Measurements from ENCODE around the gene CD69. TPM values are rescaled to one million over a fixed set of nuclear protein-coding genes. Genes with fewer than 3 reads are reported as not detected.

CD69 gene
- total RNA-seq, 2 donors from 2014 or later = 126 to 158 TPM

- DNase-seq = no peak
- peaks cover 62% of the 10 kb centered on the region for H3K4me1 Mint-ChIP-seq (ENCODE audit: low read depth)
- H3K27ac Mint-ChIP-seq = no peak overlapping the region
- no peaks in the 10 kb centered on the region for H3K27me3 Mint-ChIP-seq (ENCODE audit: low read depth)
- H3K36me3 Mint-ChIP-seq (ENCODE audit: insufficient read depth in 2 of 2) = peaks cover 20 to 21% of the 10 kb centered on the region in 2 donors
- no peak for ATAC-seq (replicated peaks in 1 of 2)
- peaks cover 0 to 5% of the 10 kb centered on the region in 2 donors for H3K9me3 Mint-ChIP-seq
- peak overlapping the region; percentile 5 to 41 for H3K4me3 Mint-ChIP-seq
Measured at GRCh38 chr12:9763025-9763424, 2.3 kb upstream of the CD69 start.

GRCh38 chr12:9762369-9762768 is 1.7 kb upstream of the CD69 start:
- peak overlapping the region; percentile 90 to 100 for H3K4me3 Mint-ChIP-seq
- H3K9me3 Mint-ChIP-seq = peaks cover 0 to 5% of the 10 kb centered on the region in 2 donors
- no peaks in the 10 kb centered on the region for H3K27me3 Mint-ChIP-seq (ENCODE audit: low read depth)
- H3K36me3 Mint-ChIP-seq (ENCODE audit: insufficient read depth in 2 of 2) = peaks cover 24 to 27% of the 10 kb centered on the region in 2 donors
- H3K27ac Mint-ChIP-seq = peak overlapping the region; percentile 100
- peaks cover 56% of the 10 kb centered on the region for H3K4me1 Mint-ChIP-seq (ENCODE audit: low read depth)
- ATAC-seq (replicated peaks in 1 of 2) (no peak), DNase-seq (no peak)

- peak; percentile 12 to 20 for ATAC-seq (replicated peaks in 1 of 2)
- DNase-seq = no peak
- Mint-ChIP-seq H3K27ac (peak overlapping the region; percentile 100), H3K4me3 (peak overlapping the region; percentile 90 to 100), H3K27me3 (ENCODE audit: low read depth) (no peaks in the 10 kb centered on the region), H3K4me1 (ENCODE audit: low read depth) (peaks cover 54% of the 10 kb centered on the region), H3K9me3 (peaks cover 0 to 5% of the 10 kb centered on the region in 2 donors), H3K36me3 (ENCODE audit: insufficient read depth in 2 of 2) (peaks cover 29 to 36% of the 10 kb centered on the region in 2 donors)
Measured at GRCh38 chr12:9761419-9761781, 699 bp upstream of the CD69 start.

GRCh38 chr12:9760120-9760519 is 581 bp downstream of the CD69 start:
- Mint-ChIP-seq H3K9me3 (peaks cover 0 to 5% of the 10 kb centered on the region in 2 donors), H3K4me3 (peak overlapping the region; percentile 90 to 100), H3K27me3 (ENCODE audit: low read depth) (no peaks in the 10 kb centered on the region), H3K4me1 (ENCODE audit: low read depth) (peaks cover 54% of the 10 kb centered on the region), H3K27ac (peak overlapping the region; percentile 100), H3K36me3 (ENCODE audit: insufficient read depth in 2 of 2) (peaks cover 36 to 44% of the 10 kb centered on the region in 2 donors)
- ATAC-seq (replicated peaks in 1 of 2) (no peak), DNase-seq (no peak)

GRCh38 chr12:9759694-9760093 is 1.0 kb downstream of the CD69 start:
- H3K36me3 Mint-ChIP-seq (ENCODE audit: insufficient read depth in 2 of 2) = peaks cover 36 to 46% of the 10 kb centered on the region in 2 donors
- H3K27me3 Mint-ChIP-seq (ENCODE audit: low read depth) = no peaks in the 10 kb centered on the region
- peaks cover 54% of the 10 kb centered on the region for H3K4me1 Mint-ChIP-seq (ENCODE audit: low read depth)
- H3K9me3 Mint-ChIP-seq = peaks cover 0 to 5% of the 10 kb centered on the region in 2 donors
- no peak for DNase-seq
- peak overlapping the region; percentile 100 for H3K27ac Mint-ChIP-seq
- no peak for ATAC-seq (replicated peaks in 1 of 2)
- H3K4me3 Mint-ChIP-seq = peak overlapping the region; percentile 90 to 100

GRCh38 chr12:9758119-9758518 is 2.6 kb downstream of the CD69 start:
- peaks cover 44 to 60% of the 10 kb centered on the region in 2 donors for H3K36me3 Mint-ChIP-seq (ENCODE audit: insufficient read depth in 2 of 2)
- ATAC-seq (replicated peaks in 1 of 2) (no peak), DNase-seq (no peak)
- H3K4me1 Mint-ChIP-seq (ENCODE audit: low read depth) = peaks cover 57% of the 10 kb centered on the region
- peak overlapping the region; percentile 90 to 100 for H3K4me3 Mint-ChIP-seq
- H3K27me3 Mint-ChIP-seq (ENCODE audit: low read depth) = no peaks in the 10 kb centered on the region
- H3K27ac Mint-ChIP-seq = peak overlapping the region; percentile 100
- peaks cover 0 to 5% of the 10 kb centered on the region in 2 donors for H3K9me3 Mint-ChIP-seq

GRCh38 chr12:9757433-9758025 is 3.2 kb downstream of the CD69 start:
- Mint-ChIP-seq H3K9me3 (peaks cover 0 to 3% of the 10 kb centered on the region in 2 donors), H3K27ac (peak overlapping the region; percentile 100), H3K36me3 (ENCODE audit: insufficient read depth in 2 of 2) (peaks cover 42 to 65% of the 10 kb centered on the region in 2 donors), H3K27me3 (ENCODE audit: low read depth) (no peaks in the 10 kb centered on the region), H3K4me1 (ENCODE audit: low read depth) (peaks cover 58% of the 10 kb centered on the region), H3K4me3 (peak overlapping the region; percentile 90 to 100)
- ATAC-seq (replicated peaks in 1 of 2) = peak; percentile 11 to 13
- no peak for DNase-seq

GRCh38 chr12:9756706-9757105 is 4.0 kb downstream of the CD69 start:
- H3K27me3 Mint-ChIP-seq (ENCODE audit: low read depth) = no peaks in the 10 kb centered on the region

GRCh38 chr12:9756170-9756569 is 4.5 kb downstream of the CD69 start:
- Mint-ChIP-seq H3K27me3 (ENCODE audit: low read depth) (no peaks in the 10 kb centered on the region), H3K36me3 (ENCODE audit: insufficient read depth in 2 of 2) (peaks cover 46 to 69% of the 10 kb centered on the region in 2 donors), H3K9me3 (no peaks in the 10 kb centered on the region), H3K27ac (peak overlapping the region; percentile 96), H3K4me1 (ENCODE audit: low read depth) (peaks cover 52% of the 10 kb centered on the region), H3K4me3 (peak overlapping the region; percentile 90 to 100)
- ATAC-seq (replicated peaks in 1 of 2) (no peak), DNase-seq (no peak)

More at GRCh38 chr12:9756706-9757105, 4.0 kb downstream of the CD69 start:
- peak overlapping the region; percentile 90 to 100 for H3K4me3 Mint-ChIP-seq
- peak overlapping the region; percentile 96 for H3K27ac Mint-ChIP-seq
- no peaks in the 10 kb centered on the region for H3K9me3 Mint-ChIP-seq
- H3K4me1 Mint-ChIP-seq (ENCODE audit: low read depth) = peaks cover 52% of the 10 kb centered on the region
- ATAC-seq (replicated peaks in 1 of 2) (no peak), DNase-seq (no peak)
- peaks cover 45 to 67% of the 10 kb centered on the region in 2 donors for H3K36me3 Mint-ChIP-seq (ENCODE audit: insufficient read depth in 2 of 2)

- DNase-seq (no peak), ATAC-seq (replicated peaks in 1 of 2) (no peak)
- H3K36me3 Mint-ChIP-seq (ENCODE audit: insufficient read depth in 2 of 2) = peaks cover 44 to 69% of the 10 kb centered on the region in 2 donors
- H3K4me3 Mint-ChIP-seq = peak overlapping the region; percentile 79 to 100
- H3K9me3 Mint-ChIP-seq = no peaks in the 10 kb centered on the region
- no peaks in the 10 kb centered on the region for H3K27me3 Mint-ChIP-seq (ENCODE audit: low read depth)
- peaks cover 50% of the 10 kb centered on the region for H3K4me1 Mint-ChIP-seq (ENCODE audit: low read depth)
- peak overlapping the region; percentile 98 for H3K27ac Mint-ChIP-seq
Measured at GRCh38 chr12:9755567-9755966, 5.1 kb downstream of the CD69 start.

- DNase-seq (no peak), ATAC-seq (replicated peaks in 1 of 2) (no peak)
- H3K27me3 Mint-ChIP-seq (ENCODE audit: low read depth) = no peaks in the 10 kb centered on the region
- peaks cover 55% of the 10 kb centered on the region for H3K4me1 Mint-ChIP-seq (ENCODE audit: low read depth)
- peaks cover 42 to 65% of the 10 kb centered on the region in 2 donors for H3K36me3 Mint-ChIP-seq (ENCODE audit: insufficient read depth in 2 of 2)
- peak overlapping the region; percentile 98 for H3K27ac Mint-ChIP-seq
- peak overlapping the region; percentile 79 to 100 for H3K4me3 Mint-ChIP-seq
- H3K9me3 Mint-ChIP-seq = no peaks in the 10 kb centered on the region
Measured at GRCh38 chr12:9755035-9755434, 5.7 kb downstream of the CD69 start.

GRCh38 chr12:9754099-9754927 is 6.4 kb downstream of the CD69 start:
- H3K27ac Mint-ChIP-seq = peak overlapping the region; percentile 98

GRCh38 chr12:9753498-9753897 is 7.2 kb downstream of the CD69 start:
- ATAC-seq (replicated peaks in 1 of 2) = no peak
- Mint-ChIP-seq H3K4me3 (peak overlapping the region; percentile 79 to 100), H3K36me3 (ENCODE audit: insufficient read depth in 2 of 2) (peaks cover 31 to 53% of the 10 kb centered on the region in 2 donors), H3K4me1 (ENCODE audit: low read depth) (peaks cover 57% of the 10 kb centered on the region), H3K27ac (peak overlapping the region; percentile 95), H3K27me3 (ENCODE audit: low read depth) (no peaks in the 10 kb centered on the region), H3K9me3 (no peaks in the 10 kb centered on the region)
- DNase-seq = no peak

More at GRCh38 chr12:9754099-9754927, 6.4 kb downstream of the CD69 start:
- Mint-ChIP-seq H3K36me3 (ENCODE audit: insufficient read depth in 2 of 2) (peaks cover 36 to 60% of the 10 kb centered on the region in 2 donors), H3K4me1 (ENCODE audit: low read depth) (peaks cover 55% of the 10 kb centered on the region), H3K9me3 (no peaks in the 10 kb centered on the region), H3K4me3 (peak overlapping the region; percentile 79 to 100), H3K27me3 (ENCODE audit: low read depth) (no peaks in the 10 kb centered on the region)
- no peak for ATAC-seq (replicated peaks in 1 of 2)
- DNase-seq = no peak
